ENCODE results near the gene SCIMP.
"Not testable (repeated sequence)": the region's sequence is repeated elsewhere in the genome, so short reads cannot be mapped to it uniquely, and the experiment has no call there.

Gene SCIMP

GRCh38 chr17:5182597-5183409 is 51.9 kb downstream of the SCIMP start:
- no peak for DNase-seq

DNA sequence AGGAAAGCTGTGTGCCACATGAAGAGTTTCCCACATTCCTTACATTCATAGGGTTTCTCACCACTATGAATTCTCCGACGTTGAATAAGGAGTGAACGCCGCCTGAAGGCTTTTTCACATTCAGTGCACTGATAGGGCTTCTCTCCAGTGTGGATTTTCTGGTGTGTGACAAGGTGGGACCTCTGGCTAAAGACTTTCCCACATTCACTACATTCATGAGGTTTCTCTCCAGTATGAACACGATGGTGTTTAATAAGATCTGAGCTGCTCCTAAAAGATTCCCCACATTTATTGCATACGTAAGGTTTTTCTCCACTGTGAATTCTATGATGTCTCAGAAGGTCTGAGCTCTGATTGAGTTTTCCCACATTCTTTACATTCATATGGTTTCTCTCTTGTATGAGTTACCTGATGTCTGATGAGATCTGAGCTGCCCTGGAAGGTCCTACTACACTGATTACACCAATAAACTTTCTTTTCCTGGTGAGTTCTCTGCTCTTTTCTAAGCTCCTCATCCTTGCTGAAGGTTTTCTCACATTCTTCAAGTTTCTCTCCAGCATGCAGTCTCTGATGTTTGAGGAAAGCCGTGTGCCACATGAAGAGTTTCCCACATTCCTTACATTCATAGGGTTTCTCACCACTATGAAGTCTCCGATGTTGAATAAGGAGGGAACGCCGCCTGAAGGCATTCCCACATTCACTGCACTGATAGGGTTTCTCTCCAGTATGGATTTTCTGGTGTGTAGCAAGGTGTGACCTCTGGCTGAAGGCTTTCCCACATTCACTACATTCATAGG is 53.0 kb downstream of the SCIMP start:
- DNase-seq = no peak

- DNase-seq = no peak
Observed at GRCh38 chr17:5179003-5179402, 55.7 kb downstream of the SCIMP start.

- not testable (repeated sequence) for DNase-seq
Observed at GRCh38 chr17:5175027-5175426, 59.6 kb downstream of the SCIMP start.

GRCh38 chr17:5165791-5166564 is 68.7 kb downstream of the SCIMP start:
- not testable (repeated sequence) for DNase-seq

GRCh38 chr17:5164436-5164835 is 70.2 kb downstream of the SCIMP start:
- DNase-seq = no peak

GRCh38 chr17:5161793-5162192 is 72.9 kb downstream of the SCIMP start:
- not testable (repeated sequence) for DNase-seq

GRCh38 chr17:5160702-5161101 is 74.0 kb downstream of the SCIMP start:
- DNase-seq = not testable (repeated sequence)

Data from NCI-H2029 (cell line).